IPS-NIHi11 (cell line): ENCODE measurements around the gene FAT2.
"Not testable (repeated sequence)": the region's sequence is repeated elsewhere in the genome, so short reads cannot be mapped to it uniquely, and the experiment has no call there.

ENCODE experiments used
- DNase-seq: peaks from one replicate; pipeline ENCODE4 v3.0.0; 2012; ENCODE audit warnings: mixed read lengths, low spot score

FAT2 gene

DNA sequence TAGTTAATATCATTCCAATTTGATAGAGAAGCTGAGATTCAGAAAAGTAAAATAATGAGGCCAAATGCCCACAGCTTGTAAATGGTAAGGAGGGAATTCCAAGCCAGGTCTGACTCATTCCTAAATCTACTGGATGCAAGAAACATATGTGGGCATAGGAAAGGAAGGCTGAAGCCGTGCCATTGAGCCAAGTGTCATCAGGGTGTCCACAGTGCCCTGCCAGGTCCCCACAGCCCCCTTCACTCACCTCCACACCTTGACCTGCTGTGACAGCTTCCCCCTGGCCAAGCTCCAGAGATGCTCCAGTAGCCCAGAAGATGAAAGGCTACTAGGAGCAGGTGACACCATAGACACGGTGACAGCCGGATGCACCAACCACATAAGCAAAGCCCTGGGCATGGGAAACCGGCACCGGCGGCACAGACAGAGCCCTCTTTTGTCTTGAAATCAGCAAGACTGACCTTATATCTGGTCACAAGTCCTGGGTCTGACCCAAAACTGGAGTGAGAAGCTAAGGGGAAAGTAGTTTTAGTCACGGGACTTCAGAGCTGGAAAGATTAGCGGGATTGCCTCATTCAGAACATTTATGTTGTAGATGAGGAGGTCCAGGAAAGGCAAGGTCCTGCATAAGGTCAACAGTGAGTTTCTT is 20.1 kb upstream of the FAT2 start:
- DNase-seq: no peak

DNA sequence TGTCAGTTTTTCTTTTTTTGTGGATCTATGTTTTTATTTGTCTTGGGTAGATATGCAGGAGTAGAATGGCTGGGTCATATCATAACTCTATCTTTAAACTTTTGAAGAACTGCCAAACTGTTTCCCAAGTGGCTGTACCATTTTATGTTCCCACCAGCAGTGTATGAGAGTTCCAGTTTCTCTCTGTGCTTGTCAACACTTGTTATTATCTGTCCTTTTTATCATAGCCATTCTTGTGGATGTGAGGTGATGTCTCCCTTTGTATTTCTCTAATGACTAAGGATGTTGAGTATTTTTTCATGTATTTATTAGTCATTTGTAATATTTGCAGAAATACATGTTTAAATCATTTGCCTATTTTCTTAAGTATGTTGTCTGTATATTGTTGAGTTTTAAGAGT is 17.4 kb upstream of the FAT2 start:
- no peak for DNase-seq

DNA sequence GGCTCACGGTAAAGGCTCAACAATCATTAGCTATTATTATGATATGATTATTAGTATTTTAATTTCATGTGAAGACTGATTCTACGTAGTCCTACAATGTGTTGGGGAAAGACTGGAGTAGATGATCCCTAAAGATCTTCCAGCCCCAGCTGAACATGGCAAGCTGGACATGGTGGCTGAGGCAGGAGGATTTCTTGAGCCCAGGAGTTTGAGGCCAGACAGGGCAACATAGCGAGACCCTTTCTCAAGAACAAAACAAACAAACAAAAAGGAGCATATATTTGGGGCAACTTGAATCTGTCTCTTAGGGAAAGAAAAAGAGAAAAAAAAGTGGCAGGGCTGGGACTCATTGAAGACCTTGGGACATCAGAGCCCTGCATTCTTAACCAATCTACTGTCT is 16.2 kb upstream of the FAT2 start:
- DNase-seq: no peak

DNA sequence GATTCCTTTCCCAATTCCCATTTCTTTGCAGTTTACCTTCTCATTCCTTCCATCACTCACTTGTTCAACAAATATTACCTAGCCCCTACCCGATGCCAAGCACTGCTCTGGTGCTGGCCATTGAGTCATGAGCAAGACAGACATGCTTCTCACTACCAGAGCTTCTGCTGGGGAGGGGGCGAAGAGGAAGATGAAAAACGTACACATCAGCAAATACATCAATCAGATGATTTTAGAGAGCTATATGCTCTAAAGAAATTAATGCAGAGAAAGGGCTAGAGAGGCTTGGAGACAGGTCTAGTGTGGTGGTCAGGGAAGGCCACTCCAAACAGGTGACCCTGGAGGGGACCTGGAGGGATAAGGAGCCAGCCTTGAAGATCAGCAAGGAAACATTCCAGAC is 14.4 kb upstream of the FAT2 start:
- DNase-seq: no peak

DNA sequence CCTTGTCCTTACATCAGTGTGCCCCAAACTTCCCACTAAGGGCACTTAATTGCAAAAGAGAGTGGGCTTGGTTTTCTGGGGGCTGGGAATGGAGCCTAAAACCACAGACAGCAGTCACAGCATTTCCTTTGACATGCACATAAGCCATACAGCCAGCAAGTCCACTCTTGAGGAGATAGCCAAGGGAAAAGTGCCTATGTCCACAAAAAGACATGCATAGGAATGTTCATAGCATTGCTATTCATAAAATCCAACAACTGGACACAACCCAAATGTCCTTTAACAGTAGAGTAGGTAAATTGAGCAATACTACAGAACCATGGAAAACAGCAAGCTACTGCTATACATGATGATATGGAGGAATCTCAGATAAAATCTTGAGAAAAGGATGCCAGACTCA is 11.7 kb upstream of the FAT2 start:
- no peak for DNase-seq

DNA sequence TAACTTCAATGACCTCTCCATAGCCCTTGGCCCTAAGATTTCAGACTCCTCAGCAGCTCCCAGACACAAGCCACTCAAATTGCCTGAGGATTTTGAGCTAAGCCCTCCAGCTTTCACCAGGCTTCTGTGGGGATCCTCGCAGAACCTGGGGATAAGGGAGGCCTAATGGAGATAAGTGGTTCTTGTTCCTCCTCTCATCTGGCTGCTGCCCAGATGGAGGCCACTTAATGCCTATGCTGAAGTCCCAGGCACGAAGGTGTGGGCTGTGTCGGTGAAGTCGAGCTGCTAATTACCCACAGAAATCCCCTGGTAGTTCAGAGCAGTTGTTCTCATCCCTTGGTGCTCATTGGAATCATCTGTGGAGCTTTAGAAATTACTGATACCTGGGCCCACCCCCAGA is 10.3 kb upstream of the FAT2 start:
- no peak for DNase-seq

DNA sequence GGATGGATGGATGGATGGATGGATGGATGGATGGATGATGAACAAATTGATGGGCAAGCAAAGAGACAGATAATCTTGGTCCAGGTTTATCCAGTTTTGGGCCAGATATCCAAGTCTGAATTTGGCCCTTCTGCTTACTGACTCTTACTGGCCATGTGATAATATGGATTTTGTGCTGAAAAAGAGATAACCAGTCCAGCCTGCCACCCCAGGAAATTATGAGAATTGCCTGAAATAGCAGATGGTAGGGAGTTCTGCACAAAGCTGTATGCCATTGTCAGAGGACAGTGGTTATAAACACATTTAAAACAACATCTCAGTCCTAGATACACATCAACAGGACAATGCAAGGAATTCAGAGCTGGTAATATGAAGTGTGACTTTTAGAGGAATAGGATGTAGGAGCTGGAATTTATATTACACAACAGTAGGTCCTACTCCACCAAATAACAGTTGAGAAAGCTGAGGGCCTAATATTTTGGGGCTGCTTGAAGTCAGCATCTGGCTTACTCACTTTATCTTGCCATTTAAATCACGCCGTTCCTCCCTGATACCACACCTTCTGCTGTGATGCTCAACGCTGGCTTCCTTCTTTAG is 9.0 kb upstream of the FAT2 start:
- DNase-seq: no peak

DNA sequence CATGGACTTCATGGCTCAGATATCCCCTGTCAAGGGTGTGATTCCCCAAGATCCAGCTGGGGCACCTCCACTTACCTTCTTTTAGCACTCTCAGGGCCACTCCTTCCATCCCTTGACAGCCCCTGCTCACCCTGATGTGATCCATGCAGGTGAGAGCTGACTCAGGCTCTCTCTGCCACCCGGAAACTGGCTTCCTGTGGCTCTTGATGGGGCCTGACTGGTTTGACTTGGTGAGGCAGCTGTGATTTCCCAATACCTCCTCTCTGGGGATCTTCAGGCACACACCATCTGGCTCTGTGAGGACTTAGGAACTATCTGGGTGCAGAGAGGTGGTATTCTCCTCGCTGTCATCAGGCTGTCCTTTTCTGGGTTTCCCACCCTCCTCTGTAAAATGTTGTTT is 7.9 kb upstream of the FAT2 start:
- no peak for DNase-seq

DNA sequence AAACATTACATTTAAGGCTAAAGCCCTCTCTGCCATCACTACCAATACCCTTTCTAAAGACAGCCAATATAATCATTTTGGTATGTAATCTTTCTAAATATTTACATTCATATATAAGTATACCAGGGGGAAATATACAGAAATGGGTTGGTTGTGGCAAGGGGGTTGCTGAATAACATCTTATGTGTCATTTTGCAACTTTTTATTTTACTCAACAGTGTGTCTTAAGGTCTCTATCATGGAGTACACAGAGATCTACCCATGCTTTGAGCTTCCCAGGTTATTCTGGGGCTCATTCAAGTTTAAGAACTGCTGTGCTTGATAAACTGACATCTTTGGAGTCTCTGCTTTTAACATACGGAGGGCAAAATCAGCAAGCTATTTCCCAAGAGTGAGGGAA is 7.4 kb upstream of the FAT2 start:
- DNase-seq: no peak

DNA sequence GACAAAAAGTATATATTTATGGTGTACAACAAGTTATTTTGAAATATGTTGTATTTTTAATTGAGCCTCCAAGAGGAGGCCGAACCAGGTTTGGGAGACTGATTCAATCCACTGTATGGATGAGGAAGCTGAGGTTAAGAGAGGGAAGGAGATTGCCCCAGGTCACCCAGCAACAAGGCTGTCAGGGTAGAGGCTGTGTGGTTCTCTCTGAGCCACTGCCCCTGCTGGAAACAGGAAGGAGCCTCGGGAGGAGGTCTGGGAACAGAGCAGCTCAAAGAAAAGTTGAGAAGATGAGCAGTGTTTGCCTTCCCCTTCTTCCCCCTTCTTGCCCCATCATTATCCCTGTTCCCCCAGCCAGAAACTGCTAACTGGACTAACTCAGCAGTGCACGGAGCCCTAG is 6.6 kb upstream of the FAT2 start:
- DNase-seq: peak; percentile 25

DNA sequence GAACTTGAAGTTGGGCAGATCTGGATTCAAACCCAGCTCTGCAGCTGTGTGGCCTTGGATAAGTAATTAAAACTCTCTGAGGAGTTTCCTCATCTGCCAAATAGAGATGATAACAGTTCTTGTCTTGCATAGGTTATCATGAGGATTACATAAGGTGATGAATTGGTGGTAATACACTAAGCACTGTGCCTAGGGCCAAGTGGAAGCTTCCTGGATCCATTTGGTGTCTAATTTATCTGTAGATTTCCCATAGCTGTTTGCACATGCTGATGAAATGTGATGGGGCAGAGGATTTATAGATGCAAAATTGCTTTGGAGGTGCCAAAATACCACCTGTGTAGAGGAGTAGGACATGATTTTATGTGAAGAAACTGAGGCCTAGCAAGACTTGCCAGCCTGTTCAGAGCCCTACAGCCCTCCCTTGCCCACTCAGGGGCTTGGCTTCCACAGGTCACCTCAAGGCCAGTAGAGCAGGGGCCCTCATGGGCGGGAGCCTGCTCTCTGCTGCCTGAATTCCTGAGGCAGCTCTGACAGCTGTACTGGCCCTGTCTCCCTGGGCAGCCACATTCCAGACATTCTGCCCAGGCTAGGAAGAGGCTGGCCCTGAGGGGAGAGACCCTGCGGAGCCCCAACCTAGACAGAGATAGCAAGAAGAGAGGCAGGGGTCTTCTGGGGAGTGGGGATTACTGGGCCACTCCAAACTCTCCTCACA is 5.9 kb upstream of the FAT2 start:
- peak; percentile 83 for DNase-seq

DNA sequence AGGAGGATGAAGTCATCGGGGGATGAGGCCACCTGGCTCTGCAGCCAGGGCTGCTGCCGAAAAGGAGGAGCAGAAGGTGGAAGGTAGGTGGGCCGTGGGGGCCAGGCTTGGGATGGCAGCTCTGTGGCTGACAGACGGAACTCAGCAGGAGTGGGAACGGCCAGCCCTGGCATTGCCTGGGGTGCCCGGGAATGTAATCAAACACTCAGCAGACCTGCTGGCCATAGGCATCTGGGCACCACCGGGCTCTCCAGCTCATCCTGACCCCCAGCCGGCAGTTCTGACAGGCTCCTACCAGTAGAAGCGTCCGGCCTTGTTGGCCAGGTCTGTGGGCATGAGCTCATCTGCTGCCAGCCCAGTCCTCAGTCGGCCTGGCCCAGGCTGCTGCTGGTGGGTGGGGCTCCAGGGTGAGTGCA is 4.3 kb upstream of the FAT2 start:
- peak; percentile 39 for DNase-seq

DNA sequence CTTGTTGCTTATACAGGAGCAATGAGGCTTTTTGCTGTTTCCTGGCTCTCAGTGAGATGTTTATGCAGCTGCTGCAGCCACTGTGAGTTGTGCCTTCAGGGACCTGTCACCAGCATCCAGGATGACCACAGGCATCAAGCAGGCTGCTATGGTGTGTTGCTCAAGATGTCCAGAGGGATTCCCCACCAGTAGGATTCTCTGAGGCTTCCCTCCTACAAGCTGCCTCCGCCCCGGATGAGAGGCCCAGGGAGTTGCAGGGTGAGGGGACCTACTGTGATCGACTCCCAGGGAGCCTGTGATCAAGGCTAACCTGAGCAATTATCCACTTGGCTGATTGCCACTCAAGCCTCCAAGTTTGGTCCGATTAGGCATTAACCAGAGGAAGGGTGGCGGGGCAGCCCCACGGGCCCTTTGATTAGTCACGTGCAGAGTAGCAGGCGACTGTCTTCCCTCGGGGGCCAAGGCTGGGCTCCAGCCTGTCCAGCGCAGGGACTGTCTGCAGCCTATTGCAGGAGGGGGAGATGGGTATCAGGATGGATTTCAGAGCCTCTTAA is 1.8 kb upstream of the FAT2 start:
- DNase-seq: no peak

DNA sequence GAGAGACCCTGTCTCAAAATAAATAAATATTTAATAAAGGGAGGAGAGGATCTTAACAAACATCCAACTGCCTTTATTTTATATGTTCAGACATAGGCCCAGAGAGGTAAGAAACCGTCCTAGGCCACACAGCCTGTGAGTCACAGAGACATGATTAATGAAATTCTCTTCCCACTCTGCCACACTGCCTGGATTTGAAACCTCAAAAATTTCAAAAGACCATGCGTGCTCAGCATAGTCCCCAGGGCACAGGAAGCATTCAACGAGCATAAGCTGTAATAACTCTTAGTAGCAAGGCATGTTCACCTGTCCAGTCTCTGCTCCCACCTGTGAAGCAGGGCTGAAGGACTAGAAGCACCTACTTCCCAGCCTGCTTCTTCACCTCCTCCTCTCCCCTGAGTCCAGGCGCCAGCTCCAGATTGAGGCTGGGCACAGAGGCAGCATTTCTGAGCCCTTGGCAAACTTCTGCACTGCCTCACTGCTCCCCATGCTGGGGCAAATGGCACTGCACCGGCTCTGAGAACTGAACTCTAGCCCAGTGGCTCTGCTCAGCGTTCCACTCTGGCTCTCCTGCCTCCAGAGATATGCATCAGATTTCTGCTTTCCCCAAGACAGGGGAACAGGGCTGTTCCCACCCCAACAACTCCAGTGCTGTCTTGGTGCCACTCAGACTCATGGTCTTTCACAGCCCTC is 1.1 kb downstream of the FAT2 start:
- no peak for DNase-seq

DNA sequence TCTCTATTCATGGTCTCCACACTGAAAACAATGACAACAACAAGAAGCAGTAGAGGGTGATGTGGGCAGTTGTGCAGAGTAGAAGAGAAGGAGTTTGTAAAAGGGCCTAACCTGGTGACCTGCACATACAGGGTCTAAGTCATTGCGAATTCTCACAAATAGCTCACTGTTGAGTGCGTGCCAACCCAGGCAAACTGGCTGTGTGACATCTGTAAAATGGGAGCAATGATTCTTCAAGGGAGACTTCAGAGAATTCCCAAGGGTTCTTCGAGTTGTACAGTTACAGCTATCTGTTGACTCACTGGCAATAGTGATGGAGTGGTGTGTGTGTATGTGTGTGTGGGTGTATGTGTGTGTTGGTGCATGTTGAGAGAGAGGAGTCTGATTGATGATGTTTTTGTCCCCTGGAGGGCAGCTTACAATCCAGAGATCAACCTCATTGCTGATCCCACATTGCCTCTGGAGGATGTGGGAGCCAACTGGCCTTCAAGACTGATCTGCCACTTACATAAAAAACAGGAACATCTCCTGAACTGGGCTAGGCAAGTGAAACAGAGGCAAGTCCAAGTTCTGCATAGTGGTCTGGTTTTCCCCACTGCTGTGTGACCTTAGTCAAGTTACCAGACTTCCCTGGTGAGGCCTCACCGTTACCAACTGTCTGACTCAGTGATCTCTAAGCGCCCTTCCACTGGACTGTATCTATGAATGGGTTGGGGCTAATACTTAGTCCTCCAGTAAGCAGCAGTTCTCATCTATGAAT is 3.2 kb downstream of the FAT2 start:
- no peak for DNase-seq

DNA sequence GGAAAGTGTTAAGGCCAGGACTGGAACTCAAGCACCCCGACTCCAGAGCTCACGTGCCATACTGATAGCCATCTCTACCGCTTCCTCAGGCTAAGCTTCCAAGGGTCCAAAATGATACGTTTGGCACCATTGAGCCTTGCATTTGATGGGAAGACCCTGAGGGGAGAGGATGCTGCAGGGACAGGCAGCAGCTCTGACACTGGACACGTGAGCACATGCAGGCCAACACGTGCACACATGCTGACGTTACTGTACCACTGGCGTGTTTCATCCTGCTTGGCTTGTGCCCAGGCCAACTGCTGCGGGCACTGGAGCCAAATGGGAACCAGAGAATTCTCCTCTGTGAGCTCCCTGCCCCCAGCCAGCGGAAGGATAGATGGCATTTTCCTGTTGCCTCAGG is 5.2 kb downstream of the FAT2 start:
- DNase-seq: no peak

DNA sequence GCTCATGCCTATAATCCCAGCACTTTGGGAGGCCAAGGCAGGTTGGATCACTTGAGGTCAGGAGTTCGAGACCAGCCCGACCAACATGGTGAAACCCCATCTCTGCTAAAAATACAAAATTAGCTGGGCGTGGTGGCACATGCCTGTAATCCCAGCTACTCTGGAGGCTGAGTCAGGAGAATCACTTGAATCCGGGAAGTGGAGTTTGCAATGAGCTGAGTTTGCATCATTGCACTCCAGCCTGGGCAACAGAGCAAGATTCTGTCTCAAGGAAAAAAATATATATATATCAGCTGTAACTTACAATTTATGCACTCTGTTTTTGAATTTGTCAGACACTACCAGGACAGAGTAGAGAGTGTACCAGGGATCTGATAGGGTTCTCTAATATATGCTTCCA is 5.8 kb downstream of the FAT2 start:
- not testable (repeated sequence) for DNase-seq

DNA sequence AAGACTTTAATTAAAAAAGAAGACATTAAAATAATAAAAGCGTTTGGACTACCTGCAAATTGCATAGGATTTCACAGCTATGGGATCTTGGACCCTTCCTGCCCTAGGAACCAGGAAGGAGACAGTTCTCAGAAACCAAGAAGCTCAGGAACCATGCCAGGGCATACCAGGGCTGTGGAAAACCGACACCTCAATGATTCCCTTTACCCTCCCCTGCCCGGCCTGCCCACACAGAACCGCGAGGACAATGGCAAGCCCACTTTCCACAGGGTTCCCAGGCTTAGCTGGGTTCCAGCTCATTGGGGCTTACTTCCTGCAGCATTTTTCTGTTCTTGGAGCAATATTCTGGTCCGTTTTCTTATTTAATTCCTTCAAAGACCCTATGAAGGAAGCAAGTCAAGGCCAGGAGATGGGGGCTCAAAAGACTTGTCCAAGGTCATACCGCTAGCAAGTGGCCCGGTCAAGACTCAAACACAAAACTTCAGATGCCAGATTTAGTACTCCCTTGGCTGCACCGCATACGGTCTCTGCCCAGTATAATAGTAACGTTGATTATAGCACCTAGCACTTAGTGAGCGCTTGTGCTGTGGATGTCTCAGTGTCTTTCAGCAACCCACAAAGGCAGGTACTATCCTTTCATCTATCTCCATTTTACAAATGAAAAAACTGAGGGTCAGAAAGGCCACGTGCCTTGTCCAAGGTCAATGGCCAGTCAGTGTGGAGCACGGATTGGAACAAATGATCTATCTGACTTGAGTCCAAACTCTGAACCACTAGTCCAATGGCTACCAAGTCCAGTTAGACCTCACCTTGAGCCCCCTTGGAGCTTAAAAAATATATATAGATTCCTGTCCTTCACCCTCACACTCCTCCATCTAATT is 6.8 kb downstream of the FAT2 start:
- DNase-seq: peak; percentile 44

DNA sequence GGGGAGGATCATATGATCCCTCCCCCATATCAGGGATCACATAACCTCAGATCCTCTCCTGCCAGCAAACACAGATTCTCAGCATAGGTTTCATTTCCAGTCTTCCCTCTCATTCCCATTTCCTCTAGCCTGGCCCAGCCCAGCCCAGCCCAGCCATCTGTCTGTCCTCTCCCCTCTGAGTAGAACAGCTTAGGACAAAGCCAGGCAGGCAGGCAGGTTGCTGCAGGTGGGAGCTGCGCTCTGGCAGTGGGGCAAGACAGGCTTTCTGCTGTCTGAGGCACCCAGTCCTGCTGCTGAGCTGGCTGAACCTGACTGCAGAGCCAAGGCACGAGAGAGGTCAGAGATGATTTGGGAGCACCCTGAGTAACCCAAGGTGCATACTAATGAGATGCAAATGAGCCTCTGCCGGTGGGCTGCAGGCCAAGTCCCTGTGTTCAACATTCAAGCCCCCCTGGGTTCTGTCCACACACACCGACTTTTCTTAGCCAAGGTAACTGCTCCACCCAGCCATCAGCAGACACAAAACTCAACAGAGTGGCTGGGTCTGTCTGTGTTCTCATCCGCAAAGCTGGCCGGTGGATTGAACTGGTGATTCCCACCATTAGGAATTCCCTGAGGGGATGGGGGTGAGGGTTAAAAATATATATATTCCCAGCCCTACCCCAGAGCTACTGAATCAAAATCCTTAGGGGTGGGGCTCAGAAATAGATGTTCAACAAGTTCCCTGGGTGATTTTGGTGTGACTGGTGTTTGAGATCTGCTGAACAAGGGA is 9.1 kb downstream of the FAT2 start:
- no peak for DNase-seq

DNA sequence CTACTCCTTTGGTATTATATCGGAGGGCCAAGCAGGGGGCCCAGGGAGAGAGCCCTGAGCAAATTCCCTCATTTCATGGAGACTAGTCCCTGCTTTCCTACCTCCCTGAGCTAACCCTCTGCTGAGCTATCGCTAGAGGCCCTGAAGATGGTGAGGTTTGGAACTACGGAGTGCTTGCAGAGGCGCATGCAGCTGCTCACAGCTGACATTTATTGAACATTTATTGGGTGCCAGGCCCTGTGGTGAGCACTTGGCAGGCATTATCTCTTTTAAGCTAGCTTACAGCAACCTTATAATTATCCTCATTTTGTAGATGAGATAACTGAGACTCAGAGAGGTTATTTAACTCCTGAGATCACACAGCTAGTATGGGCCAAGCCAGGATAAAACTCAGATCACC is 9.8 kb downstream of the FAT2 start:
- DNase-seq: no peak
